ENCODE results near the gene POLR1E.

POLR1E gene

GRCh38 chr9:37485389-37486255 lies at the start of gene POLR1E:
POLR1E (plus strand) TSS chr9:37485948; CDS start chr9:37486048, 100 bp downstream.
- DNase-seq (ENCODE audit: low read depth), result peak; percentile 56

- no peak for DNase-seq (ENCODE audit: low read depth)
These were observed 49.2 kb upstream of the POLR1E start for GRCh38 chr9:37436540-37436939.

GRCh38 chr9:37437010-37437409 lies 48.7 kb upstream of the POLR1E start:
- no peak for DNase-seq (ENCODE audit: low read depth)

GRCh38 chr9:37437621-37438020 lies 48.1 kb upstream of the POLR1E start:
- DNase-seq (ENCODE audit: low read depth), result no peak

- DNase-seq (ENCODE audit: low read depth), result no peak
These were observed 47.4 kb upstream of the POLR1E start for GRCh38 chr9:37438359-37438758.

GRCh38 chr9:37441776-37442370 lies 43.9 kb upstream of the POLR1E start:
- DNase-seq (ENCODE audit: low read depth), result no peak

GRCh38 chr9:37442556-37442955 lies 43.2 kb upstream of the POLR1E start:
- no peak for DNase-seq (ENCODE audit: low read depth)

GRCh38 chr9:37443566-37443965 lies 42.2 kb upstream of the POLR1E start:
- no peak for DNase-seq (ENCODE audit: low read depth)

- DNase-seq (ENCODE audit: low read depth), result no peak
These were observed 40.9 kb upstream of the POLR1E start for GRCh38 chr9:37444890-37445289.

- no peak for DNase-seq (ENCODE audit: low read depth)
These were observed 39.9 kb upstream of the POLR1E start for GRCh38 chr9:37445832-37446231.

GRCh38 chr9:37446401-37446800 lies 39.3 kb upstream of the POLR1E start:
- no peak for DNase-seq (ENCODE audit: low read depth)

GRCh38 chr9:37447111-37447510 lies 38.6 kb upstream of the POLR1E start:
- no peak for DNase-seq (ENCODE audit: low read depth)

GRCh38 chr9:37449862-37450632 lies 35.7 kb upstream of the POLR1E start:
- no peak for DNase-seq (ENCODE audit: low read depth)

- no peak for DNase-seq (ENCODE audit: low read depth)
These were observed 34.1 kb upstream of the POLR1E start for GRCh38 chr9:37451628-37452027.

GRCh38 chr9:37452611-37453010 lies 33.1 kb upstream of the POLR1E start:
- no peak for DNase-seq (ENCODE audit: low read depth)

- DNase-seq (ENCODE audit: low read depth), result no peak
These were observed 31.9 kb upstream of the POLR1E start for GRCh38 chr9:37453827-37454226.

- DNase-seq (ENCODE audit: low read depth), result no peak
These were observed 31.5 kb upstream of the POLR1E start for GRCh38 chr9:37454238-37454637.

GRCh38 chr9:37455884-37456647 lies 29.7 kb upstream of the POLR1E start:
- DNase-seq (ENCODE audit: low read depth), result no peak

GRCh38 chr9:37456817-37457216 lies 28.9 kb upstream of the POLR1E start:
- DNase-seq (ENCODE audit: low read depth), result no peak

- no peak for DNase-seq (ENCODE audit: low read depth)
These were observed 21.7 kb upstream of the POLR1E start for GRCh38 chr9:37464006-37464405.

GRCh38 chr9:37464426-37465248 lies 21.1 kb upstream of the POLR1E start:
- no peak for DNase-seq (ENCODE audit: low read depth)
